GM12801 (cell line): ENCODE data around the gene SCD.

Experiments used
- TF ChIP-seq, protein P1 (sequence below): IDR thresholded peaks from one replicate; pipeline ENCODE4 v1.5.1; 2011; ENCODE audit warnings: control low read depth; ENCODE audit not compliant: insufficient read length; ENCODE audit errors: extremely low read depth

Gene SCD

DNA sequence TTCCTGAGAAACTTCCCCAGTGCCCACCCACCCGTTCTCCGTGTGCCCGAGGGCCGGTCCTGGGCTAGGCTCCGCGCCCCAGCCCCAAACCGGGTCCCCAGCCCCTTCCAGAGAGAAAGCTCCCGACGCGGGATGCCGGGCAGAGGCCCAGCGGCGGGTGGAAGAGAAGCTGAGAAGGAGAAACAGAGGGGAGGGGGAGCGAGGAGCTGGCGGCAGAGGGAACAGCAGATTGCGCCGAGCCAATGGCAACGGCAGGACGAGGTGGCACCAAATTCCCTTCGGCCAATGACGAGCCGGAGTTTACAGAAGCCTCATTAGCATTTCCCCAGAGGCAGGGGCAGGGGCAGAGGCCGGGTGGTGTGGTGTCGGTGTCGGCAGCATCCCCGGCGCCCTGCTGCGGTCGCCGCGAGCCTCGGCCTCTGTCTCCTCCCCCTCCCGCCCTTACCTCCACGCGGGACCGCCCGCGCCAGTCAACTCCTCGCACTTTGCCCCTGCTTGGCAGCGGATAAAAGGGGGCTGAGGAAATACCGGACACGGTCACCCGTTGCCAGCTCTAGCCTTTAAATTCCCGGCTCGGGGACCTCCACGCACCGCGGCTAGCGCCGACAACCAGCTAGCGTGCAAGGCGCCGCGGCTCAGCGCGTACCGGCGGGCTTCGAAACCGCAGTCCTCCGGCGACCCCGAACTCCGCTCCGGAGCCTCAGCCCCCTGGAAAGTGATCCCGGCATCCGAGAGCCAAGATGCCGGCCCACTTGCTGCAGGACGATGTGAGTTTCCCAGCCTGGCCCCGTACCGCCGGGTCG lies at the start of gene SCD:
TSS of gene SCD (plus strand) at position 469 of the 803 bp plus-strand sequence. CDS start at position 741, 272 bp downstream.
- TF ChIP-seq, protein P1, sequence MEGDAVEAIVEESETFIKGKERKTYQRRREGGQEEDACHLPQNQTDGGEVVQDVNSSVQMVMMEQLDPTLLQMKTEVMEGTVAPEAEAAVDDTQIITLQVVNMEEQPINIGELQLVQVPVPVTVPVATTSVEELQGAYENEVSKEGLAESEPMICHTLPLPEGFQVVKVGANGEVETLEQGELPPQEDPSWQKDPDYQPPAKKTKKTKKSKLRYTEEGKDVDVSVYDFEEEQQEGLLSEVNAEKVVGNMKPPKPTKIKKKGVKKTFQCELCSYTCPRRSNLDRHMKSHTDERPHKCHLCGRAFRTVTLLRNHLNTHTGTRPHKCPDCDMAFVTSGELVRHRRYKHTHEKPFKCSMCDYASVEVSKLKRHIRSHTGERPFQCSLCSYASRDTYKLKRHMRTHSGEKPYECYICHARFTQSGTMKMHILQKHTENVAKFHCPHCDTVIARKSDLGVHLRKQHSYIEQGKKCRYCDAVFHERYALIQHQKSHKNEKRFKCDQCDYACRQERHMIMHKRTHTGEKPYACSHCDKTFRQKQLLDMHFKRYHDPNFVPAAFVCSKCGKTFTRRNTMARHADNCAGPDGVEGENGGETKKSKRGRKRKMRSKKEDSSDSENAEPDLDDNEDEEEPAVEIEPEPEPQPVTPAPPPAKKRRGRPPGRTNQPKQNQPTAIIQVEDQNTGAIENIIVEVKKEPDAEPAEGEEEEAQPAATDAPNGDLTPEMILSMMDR = no peak

DNA sequence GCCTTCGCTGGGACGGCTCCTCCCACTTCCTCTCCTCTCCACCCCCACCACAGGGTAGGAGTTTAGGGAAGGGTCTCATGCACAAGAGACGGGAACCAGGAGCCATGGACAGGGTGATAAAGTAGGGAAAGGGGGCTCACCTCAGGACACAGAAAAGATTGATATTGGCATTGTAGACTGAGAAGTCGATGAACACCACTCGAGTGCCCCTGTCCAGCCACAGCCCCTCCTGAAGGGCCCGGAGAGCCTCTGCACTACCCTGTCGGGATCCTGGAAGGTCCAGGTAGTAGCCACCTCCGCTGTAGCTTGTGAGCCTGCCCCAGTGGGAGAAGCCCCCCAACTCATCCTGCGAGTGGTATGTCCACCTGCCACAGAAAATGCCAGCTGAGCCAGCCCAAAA lies 49.8 kb upstream of the SCD start:
- TF ChIP-seq, protein P1 = no peak

DNA sequence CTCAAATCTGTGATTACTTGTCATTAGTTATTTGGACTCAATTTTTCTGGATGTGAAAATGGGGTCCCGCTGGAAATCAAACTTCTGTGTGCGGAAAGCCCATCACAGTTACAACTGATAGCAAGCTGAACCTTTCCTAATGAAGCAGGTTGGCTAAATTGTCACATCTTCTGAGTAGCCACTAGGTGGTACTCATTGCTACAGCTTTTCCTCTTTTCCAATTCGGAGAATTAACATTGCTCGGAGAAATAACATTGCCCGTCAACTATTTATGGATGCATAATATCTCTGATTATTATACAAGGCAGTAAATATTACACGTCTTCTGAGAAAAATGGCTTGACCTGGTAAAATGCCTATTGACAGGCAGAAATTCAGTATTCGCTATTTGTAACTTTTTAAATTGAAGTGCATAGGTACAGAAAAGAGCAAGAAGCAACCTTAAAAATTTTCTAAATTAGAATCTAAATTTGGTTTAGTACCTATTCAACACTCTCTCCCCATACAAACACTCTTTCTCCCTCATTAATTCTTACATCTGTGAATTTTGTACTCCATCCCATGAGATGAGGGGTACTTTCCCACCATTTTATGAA lies 43.2 kb upstream of the SCD start:
- TF ChIP-seq, protein P1 = no peak

DNA sequence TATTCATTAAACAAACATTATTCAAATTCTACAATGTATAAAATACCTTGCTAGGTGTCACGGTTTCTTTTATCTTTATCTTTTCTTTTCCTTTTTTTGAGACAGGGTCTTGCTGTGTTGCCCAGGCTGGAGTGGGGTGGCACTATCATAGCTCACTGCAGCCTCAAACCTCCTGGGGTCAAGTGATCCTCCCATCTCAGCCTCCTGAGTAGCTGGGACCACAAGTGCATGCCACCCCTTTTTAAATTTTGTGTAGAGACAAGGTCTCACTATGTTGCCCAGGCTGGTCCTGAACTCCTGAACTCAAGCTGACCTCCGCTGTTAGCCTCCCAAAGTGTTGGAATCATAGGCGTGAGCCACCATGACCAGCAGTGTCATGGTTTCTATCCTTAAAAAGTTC lies 42.6 kb upstream of the SCD start:
- TF ChIP-seq, protein P1 = no peak

DNA sequence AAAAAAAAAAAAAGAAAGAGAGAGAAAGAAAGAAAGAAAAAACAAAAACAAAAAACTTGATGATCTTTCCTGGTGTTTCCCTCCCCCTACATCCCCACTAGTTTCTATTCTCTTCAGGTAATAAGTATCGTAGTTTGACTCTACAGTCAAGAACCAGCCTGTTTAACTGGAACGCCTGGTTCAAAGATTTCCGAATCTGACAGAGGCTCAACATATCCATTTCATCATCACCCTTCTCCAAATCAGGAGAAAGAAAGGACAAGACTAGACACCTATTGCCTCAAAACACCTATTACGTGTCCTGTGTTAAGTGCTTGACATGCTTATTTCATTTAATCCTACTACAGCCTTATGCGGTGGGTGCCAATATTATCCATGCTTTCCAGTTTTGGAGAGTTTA lies 40.2 kb upstream of the SCD start:
- TF ChIP-seq, protein P1 = no peak

DNA sequence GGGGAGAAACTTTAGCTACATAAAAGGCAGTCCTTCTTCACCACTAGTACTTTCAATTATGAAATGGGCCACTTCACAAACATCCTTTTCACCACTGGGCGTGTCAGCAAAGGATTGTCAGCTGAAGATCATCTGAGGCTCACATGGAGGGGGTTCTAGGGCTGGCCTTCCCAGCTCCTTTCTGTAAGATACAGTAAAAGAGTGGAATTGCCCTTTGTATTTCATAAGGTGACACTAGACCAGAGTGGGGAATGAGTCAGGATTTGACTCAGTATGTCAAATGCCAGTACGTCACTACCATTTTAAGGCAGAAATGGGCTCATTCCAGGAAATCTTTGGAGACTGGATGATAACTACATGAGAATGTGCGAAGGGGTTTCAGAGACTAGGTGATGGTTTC lies 39.3 kb upstream of the SCD start:
- TF ChIP-seq, protein P1 = no peak

DNA sequence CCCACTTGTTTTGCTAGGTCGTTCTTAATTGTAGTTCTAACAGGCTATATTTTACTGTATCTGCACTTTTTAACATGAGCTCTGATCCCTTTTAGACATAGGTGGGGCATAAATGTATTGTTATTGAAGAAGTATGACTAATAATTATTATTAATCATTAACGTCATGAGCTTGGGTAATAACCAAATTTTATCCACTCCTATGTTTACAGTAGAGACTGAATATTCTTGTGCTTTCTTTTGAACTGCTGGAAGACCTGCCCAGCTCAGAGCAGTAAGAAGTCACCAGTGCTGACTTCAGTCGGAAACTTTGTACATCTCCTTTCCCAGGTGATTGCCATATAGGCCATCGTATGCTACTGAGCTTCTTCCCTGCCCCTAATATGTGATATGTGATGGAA lies 35.7 kb upstream of the SCD start:
- TF ChIP-seq, protein P1 = no peak
